ENCODE data around the gene CSRP1. TPM values are rescaled to one million over a fixed set of nuclear protein-coding genes. Genes with fewer than 3 reads are reported as not detected.

The CSRP1 gene
- total RNA-seq, 5 donors from 2014 or later (not counting 1 experiment from before 2014, with no cell fraction given): 35.0 to 47.2 (median 36.8) TPM

- no peaks in the 10 kb centered on the region for H3K27me3 ChIP-seq (replicated peaks in 1 of 2; ENCODE audit: control insufficient read depth in 2 of 2, extremely low read depth in 1 of 2, insufficient read depth in 2 of 2, low read length in 1 of 2)
- no peak overlapping the region for H3K4me3 Mint-ChIP-seq
- no peaks in the 10 kb centered on the region for H3K9me3 Mint-ChIP-seq
- H3K4me1 ChIP-seq (ENCODE audit: control insufficient read depth in 1 of 2, extremely low read depth in 1 of 2, insufficient read depth in 2 of 2, low read length in 2 of 2): no peaks in the 10 kb centered on the region
- H3K9me3 ChIP-seq: no peaks in the 10 kb centered on the region
- WGBS (ENCODE audit: insufficient coverage): 90% methylated on average over 2 of the region's 12 CpGs
- peaks cover 59% of the 10 kb centered on the region for H3K36me3 Mint-ChIP-seq
- H3K4me1 Mint-ChIP-seq: no peaks in the 10 kb centered on the region
- no peak overlapping the region for H3K27ac ChIP-seq (ENCODE audit: low read length)
- peak in 3 of 35 experiments; percentile 18 to 28 (median 21) for DNase-seq
- no peaks in the 10 kb centered on the region for H3K27me3 Mint-ChIP-seq
- POLR2A ChIA-PET: no interaction called here
- no peak overlapping the region for H3K27ac Mint-ChIP-seq
- H3K36me3 ChIP-seq (ENCODE audit: control insufficient read depth in 2 of 2, extremely low read depth in 1 of 2, insufficient read depth in 1 of 2, low read length in 1 of 2): peaks cover 26 to 55% of the 10 kb centered on the region in 2 donors
- CTCF ChIA-PET: interaction anchor here in 1 of 2 donors (4.1 kb wide), 1 partner anchor 24 kb away, joined by 23 read pairs; no protein-coding TSS in a partner anchor
- no peak for ATAC-seq (replicated peaks in 1 of 4)
- H3K4me3 ChIP-seq (ENCODE audit: control insufficient read depth in 1 of 2, extremely low read depth in 1 of 2, low read length in 1 of 2): no peak overlapping the region
These were observed 17.9 kb downstream of the CSRP1 start for GRCh38 chr1:201488830-201489589.

GRCh38 chr1:201487742-201488141, 19.2 kb downstream of the CSRP1 start:
- Histone ChIP-seq H3K36me3 (ENCODE audit: control insufficient read depth in 2 of 2, extremely low read depth in 1 of 2, insufficient read depth in 1 of 2, low read length in 1 of 2) (peaks cover 16 to 44% of the 10 kb centered on the region in 2 donors), H3K27me3 (replicated peaks in 1 of 2; ENCODE audit: control insufficient read depth in 2 of 2, extremely low read depth in 1 of 2, insufficient read depth in 2 of 2, low read length in 1 of 2) (no peaks in the 10 kb centered on the region), H3K9me3 (no peaks in the 10 kb centered on the region), H3K27ac (ENCODE audit: low read length) (no peak overlapping the region), H3K4me3 (ENCODE audit: control insufficient read depth in 1 of 2, extremely low read depth in 1 of 2, low read length in 1 of 2) (no peak overlapping the region), H3K4me1 (ENCODE audit: control insufficient read depth in 1 of 2, extremely low read depth in 1 of 2, insufficient read depth in 2 of 2, low read length in 2 of 2) (no peaks in the 10 kb centered on the region)
- DNase-seq (no peak), ATAC-seq (replicated peaks in 1 of 4) (no peak)
- 70% methylated on average over 1 of the region's 2 CpGs for WGBS (ENCODE audit: insufficient coverage)
- POLR2A ChIA-PET: no interaction called here
- Mint-ChIP-seq H3K27ac (no peak overlapping the region), H3K36me3 (peaks cover 50% of the 10 kb centered on the region), H3K4me3 (no peak overlapping the region), H3K4me1 (no peaks in the 10 kb centered on the region), H3K27me3 (no peaks in the 10 kb centered on the region), H3K9me3 (no peaks in the 10 kb centered on the region)
- CTCF ChIA-PET: interaction anchor here (1.2 to 4.1 kb wide), 3 partner anchors 25 to 28 kb away, joined by 3 to 23 read pairs (median 15); no protein-coding TSS in a partner anchor

- CTCF ChIA-PET: interaction anchor here (0.5 to 4.1 kb wide), 6 partner anchors 17 to 477 kb away, joined by 3 to 23 read pairs (median 4); no protein-coding TSS in a partner anchor
- DNase-seq (no peak), ATAC-seq (replicated peaks in 1 of 4) (no peak)
- peaks cover 5 to 12% of the 10 kb centered on the region in 2 experiments for H3K4me1 ChIP-seq (ENCODE audit: control insufficient read depth in 1 of 2, extremely low read depth in 1 of 2, insufficient read depth in 2 of 2, low read length in 2 of 2)
- no peak overlapping the region for H3K4me3 Mint-ChIP-seq
- POLR2A ChIA-PET: no interaction called here
- H3K9me3 ChIP-seq: no peaks in the 10 kb centered on the region
- H3K4me1 Mint-ChIP-seq: peaks cover 10 to 13% (median 12%) of the 10 kb centered on the region in 3 donors
- H3K4me3 ChIP-seq (ENCODE audit: control insufficient read depth in 1 of 2, extremely low read depth in 1 of 2, low read length in 1 of 2): no peak overlapping the region
- peaks cover under 1 to 9% of the 10 kb centered on the region in 2 experiments for H3K27me3 ChIP-seq (replicated peaks in 1 of 2; ENCODE audit: control insufficient read depth in 2 of 2, extremely low read depth in 1 of 2, insufficient read depth in 2 of 2, low read length in 1 of 2)
- no peaks in the 10 kb centered on the region for H3K9me3 Mint-ChIP-seq
- WGBS (ENCODE audit: insufficient coverage): 64% methylated on average over 3 of the region's 3 CpGs
- peaks cover 16 to 40% of the 10 kb centered on the region in 2 donors for H3K36me3 ChIP-seq (ENCODE audit: control insufficient read depth in 2 of 2, extremely low read depth in 1 of 2, insufficient read depth in 1 of 2, low read length in 1 of 2)
- peaks cover 46% of the 10 kb centered on the region for H3K36me3 Mint-ChIP-seq
- peak overlapping the region in 1 of 2 donors; percentile 68 for H3K27ac Mint-ChIP-seq
- H3K27me3 Mint-ChIP-seq: peaks cover 2% of the 10 kb centered on the region in 2 donors
- no peak overlapping the region for H3K27ac ChIP-seq (ENCODE audit: low read length)
These were observed 20.7 kb downstream of the CSRP1 start for GRCh38 chr1:201486187-201486586.

GRCh38 chr1:201485184-201485774, 21.6 kb downstream of the CSRP1 start:
- Histone ChIP-seq H3K36me3 (ENCODE audit: control insufficient read depth in 2 of 2, extremely low read depth in 1 of 2, insufficient read depth in 1 of 2, low read length in 1 of 2) (peaks cover 16 to 40% of the 10 kb centered on the region in 2 donors), H3K27me3 (replicated peaks in 1 of 2; ENCODE audit: control insufficient read depth in 2 of 2, extremely low read depth in 1 of 2, insufficient read depth in 2 of 2, low read length in 1 of 2) (peaks cover 2 to 18% of the 10 kb centered on the region in 2 experiments), H3K4me3 (ENCODE audit: control insufficient read depth in 1 of 2, extremely low read depth in 1 of 2, low read length in 1 of 2) (no peak overlapping the region), H3K4me1 (ENCODE audit: control insufficient read depth in 1 of 2, extremely low read depth in 1 of 2, insufficient read depth in 2 of 2, low read length in 2 of 2) (peaks cover 7 to 21% of the 10 kb centered on the region in 2 experiments), H3K9me3 (no peaks in the 10 kb centered on the region), H3K27ac (ENCODE audit: low read length) (no peak overlapping the region)
- H3K27me3 Mint-ChIP-seq: peaks cover 7% of the 10 kb centered on the region in 2 donors
- no CpG with 5 or more reads among the region's 4 CpGs for WGBS (ENCODE audit: insufficient coverage)
- no peak overlapping the region for H3K27ac Mint-ChIP-seq
- peaks cover 16 to 19% (median 19%) of the 10 kb centered on the region in 3 donors for H3K4me1 Mint-ChIP-seq
- ATAC-seq (replicated peaks in 1 of 4) (no peak), DNase-seq (no peak)
- no peaks in the 10 kb centered on the region for H3K9me3 Mint-ChIP-seq
- no peak overlapping the region for H3K4me3 Mint-ChIP-seq
- H3K36me3 Mint-ChIP-seq: peaks cover 38% of the 10 kb centered on the region
- ChIA-PET CTCF (interaction anchor here in 1 of 2 donors (0.6 to 4.1 kb wide), 2 partner anchors 27 to 478 kb away, joined by 3 to 23 read pairs; no protein-coding TSS in a partner anchor), POLR2A (no interaction called here)

- Histone ChIP-seq H3K9me3 (no peaks in the 10 kb centered on the region), H3K36me3 (ENCODE audit: control insufficient read depth in 2 of 2, extremely low read depth in 1 of 2, insufficient read depth in 1 of 2, low read length in 1 of 2) (peaks cover 11 to 30% of the 10 kb centered on the region in 2 donors), H3K27ac (ENCODE audit: low read length) (no peak overlapping the region), H3K27me3 (replicated peaks in 1 of 2; ENCODE audit: control insufficient read depth in 2 of 2, extremely low read depth in 1 of 2, insufficient read depth in 2 of 2, low read length in 1 of 2) (peaks cover 2 to 21% of the 10 kb centered on the region in 2 experiments), H3K4me1 (ENCODE audit: control insufficient read depth in 1 of 2, extremely low read depth in 1 of 2, insufficient read depth in 2 of 2, low read length in 2 of 2) (peaks cover 7 to 25% of the 10 kb centered on the region in 2 experiments), H3K4me3 (ENCODE audit: control insufficient read depth in 1 of 2, extremely low read depth in 1 of 2, low read length in 1 of 2) (no peak overlapping the region)
- no peak for ATAC-seq (replicated peaks in 1 of 4)
- ChIA-PET CTCF (interaction anchor here (0.9 to 5.4 kb wide), 6 partner anchors 15 to 31 kb away, joined by 3 to 83 read pairs (median 13); partner anchors contain the start of gene CSRP1 (in 1 of the 2)), POLR2A (no interaction called here)
- Mint-ChIP-seq H3K9me3 (no peaks in the 10 kb centered on the region), H3K36me3 (peaks cover 26% of the 10 kb centered on the region), H3K4me3 (no peak overlapping the region), H3K27ac (peak overlapping the region in 1 of 2 donors; percentile 34), H3K27me3 (peaks cover 7 to 10% of the 10 kb centered on the region in 2 donors), H3K4me1 (peaks cover 19 to 25% (median 20%) of the 10 kb centered on the region in 3 donors)
- no peak for DNase-seq
- WGBS (ENCODE audit: insufficient coverage): 100% methylated on average over 1 of the region's 4 CpGs
These were observed 23.5 kb downstream of the CSRP1 start for GRCh38 chr1:201483373-201483949.

GRCh38 chr1:201482755-201483154, 24.2 kb downstream of the CSRP1 start:
- H3K36me3 Mint-ChIP-seq: peaks cover 19% of the 10 kb centered on the region
- H3K4me3 Mint-ChIP-seq: peak overlapping the region in 1 of 3 donors; percentile 86
- Histone ChIP-seq H3K9me3 (no peaks in the 10 kb centered on the region), H3K27me3 (replicated peaks in 1 of 2; ENCODE audit: control insufficient read depth in 2 of 2, extremely low read depth in 1 of 2, insufficient read depth in 2 of 2, low read length in 1 of 2) (peaks cover 2 to 21% of the 10 kb centered on the region in 2 experiments), H3K4me1 (ENCODE audit: control insufficient read depth in 1 of 2, extremely low read depth in 1 of 2, insufficient read depth in 2 of 2, low read length in 2 of 2) (peaks cover 7 to 25% of the 10 kb centered on the region in 2 experiments), H3K27ac (ENCODE audit: low read length) (no peak overlapping the region), H3K36me3 (ENCODE audit: control insufficient read depth in 2 of 2, extremely low read depth in 1 of 2, insufficient read depth in 1 of 2, low read length in 1 of 2) (peaks cover 10 to 25% of the 10 kb centered on the region in 2 donors), H3K4me3 (ENCODE audit: control insufficient read depth in 1 of 2, extremely low read depth in 1 of 2, low read length in 1 of 2) (no peak overlapping the region)
- H3K9me3 Mint-ChIP-seq: no peaks in the 10 kb centered on the region
- ChIA-PET POLR2A (no interaction called here), CTCF (interaction anchor here (0.9 to 5.4 kb wide), 5 partner anchors 21 to 33 kb away, joined by 3 to 83 read pairs (median 18); partner anchors contain the start of gene CSRP1 (in 1 of the 2))
- peak overlapping the region in 1 of 2 donors; percentile 34 for H3K27ac Mint-ChIP-seq
- H3K27me3 Mint-ChIP-seq: peaks cover 7 to 10% of the 10 kb centered on the region in 2 donors
- ATAC-seq (replicated peaks in 1 of 4): no peak
- 89% methylated on average over 1 of the region's 5 CpGs for WGBS (ENCODE audit: insufficient coverage)
- no peak for DNase-seq
- peaks cover 19 to 25% (median 20%) of the 10 kb centered on the region in 3 donors for H3K4me1 Mint-ChIP-seq
